ENCODE data around the gene LPO. TPM values are rescaled to one million over a fixed set of nuclear protein-coding genes. Genes with fewer than 3 reads are reported as not detected.
A peak's percentile ranks its signal among the peaks of the same experiment; 100 is the strongest.

LPO gene
- total RNA-seq, 2 donors from 2014 or later = not detected

- H3K27me3 ChIP-seq = peaks cover 5% of the 10 kb centered on the region
- H3K9ac ChIP-seq (ENCODE audit: low read depth in 2 of 2, low read length in 2 of 2) = no peak overlapping the region
- DNase-seq = no peak
- no peaks in the 10 kb centered on the region for H3K4me1 ChIP-seq
- intact Hi-C loops (cut with DNase I) = no loop called here
- H3K27ac ChIP-seq = no peak overlapping the region
- no peaks in the 10 kb centered on the region for H3K9me3 ChIP-seq
- H3K36me3 ChIP-seq = no peaks in the 10 kb centered on the region
- TF ChIP-seq, protein P1, sequence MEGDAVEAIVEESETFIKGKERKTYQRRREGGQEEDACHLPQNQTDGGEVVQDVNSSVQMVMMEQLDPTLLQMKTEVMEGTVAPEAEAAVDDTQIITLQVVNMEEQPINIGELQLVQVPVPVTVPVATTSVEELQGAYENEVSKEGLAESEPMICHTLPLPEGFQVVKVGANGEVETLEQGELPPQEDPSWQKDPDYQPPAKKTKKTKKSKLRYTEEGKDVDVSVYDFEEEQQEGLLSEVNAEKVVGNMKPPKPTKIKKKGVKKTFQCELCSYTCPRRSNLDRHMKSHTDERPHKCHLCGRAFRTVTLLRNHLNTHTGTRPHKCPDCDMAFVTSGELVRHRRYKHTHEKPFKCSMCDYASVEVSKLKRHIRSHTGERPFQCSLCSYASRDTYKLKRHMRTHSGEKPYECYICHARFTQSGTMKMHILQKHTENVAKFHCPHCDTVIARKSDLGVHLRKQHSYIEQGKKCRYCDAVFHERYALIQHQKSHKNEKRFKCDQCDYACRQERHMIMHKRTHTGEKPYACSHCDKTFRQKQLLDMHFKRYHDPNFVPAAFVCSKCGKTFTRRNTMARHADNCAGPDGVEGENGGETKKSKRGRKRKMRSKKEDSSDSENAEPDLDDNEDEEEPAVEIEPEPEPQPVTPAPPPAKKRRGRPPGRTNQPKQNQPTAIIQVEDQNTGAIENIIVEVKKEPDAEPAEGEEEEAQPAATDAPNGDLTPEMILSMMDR (IDR thresholded peaks at IDR 0.05) = no peak
- H3K4me3 ChIP-seq = no peak overlapping the region
Observed at GRCh38 chr17:58276423-58276822, 38.0 kb downstream of the LPO start.

DNA sequence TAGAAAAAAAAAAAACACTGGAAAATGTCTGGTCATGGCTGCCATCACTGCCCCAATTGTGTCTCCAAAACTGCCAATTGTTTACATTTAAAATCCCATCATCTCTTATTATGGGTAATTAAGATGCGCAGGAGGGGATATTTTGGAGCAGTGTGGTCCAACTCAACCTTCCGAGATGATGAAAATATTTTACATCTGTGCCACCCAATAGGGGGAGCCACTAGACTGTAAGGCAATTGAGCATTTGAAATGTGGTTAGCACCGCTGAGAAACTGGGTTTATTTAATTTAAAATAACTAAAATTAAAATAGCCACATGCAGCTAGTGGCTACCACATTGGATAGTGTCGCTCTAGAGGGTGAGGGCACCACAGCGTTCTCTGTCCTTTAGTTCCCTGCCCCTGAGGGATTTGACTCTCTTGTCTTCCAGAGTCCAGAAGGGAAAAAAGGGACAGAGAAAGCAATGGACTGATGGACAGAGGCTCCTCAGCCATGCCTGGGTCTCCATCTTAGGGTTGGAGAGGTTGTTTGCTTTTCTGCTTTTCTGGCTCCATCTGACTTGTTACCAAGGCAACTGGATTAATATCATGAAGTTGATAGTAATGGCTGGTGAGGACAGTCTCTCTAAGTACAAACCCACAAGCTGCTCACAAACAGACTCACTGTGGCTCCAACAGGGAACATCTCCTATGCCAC is 38.9 kb downstream of the LPO start:
- no peaks in the 10 kb centered on the region for H3K9me3 ChIP-seq
- no peaks in the 10 kb centered on the region for H3K36me3 ChIP-seq
- TF ChIP-seq, protein P1 (IDR thresholded peaks at IDR 0.05) = no peak
- no peaks in the 10 kb centered on the region for H3K4me1 ChIP-seq
- intact Hi-C loops (cut with DNase I) = no loop called here
- H3K9ac ChIP-seq (ENCODE audit: low read depth in 2 of 2, low read length in 2 of 2) = no peak overlapping the region
- no peak for DNase-seq
- H3K4me3 ChIP-seq = no peak overlapping the region
- H3K27me3 ChIP-seq = peaks cover 5% of the 10 kb centered on the region
- H3K27ac ChIP-seq = no peak overlapping the region

DNA sequence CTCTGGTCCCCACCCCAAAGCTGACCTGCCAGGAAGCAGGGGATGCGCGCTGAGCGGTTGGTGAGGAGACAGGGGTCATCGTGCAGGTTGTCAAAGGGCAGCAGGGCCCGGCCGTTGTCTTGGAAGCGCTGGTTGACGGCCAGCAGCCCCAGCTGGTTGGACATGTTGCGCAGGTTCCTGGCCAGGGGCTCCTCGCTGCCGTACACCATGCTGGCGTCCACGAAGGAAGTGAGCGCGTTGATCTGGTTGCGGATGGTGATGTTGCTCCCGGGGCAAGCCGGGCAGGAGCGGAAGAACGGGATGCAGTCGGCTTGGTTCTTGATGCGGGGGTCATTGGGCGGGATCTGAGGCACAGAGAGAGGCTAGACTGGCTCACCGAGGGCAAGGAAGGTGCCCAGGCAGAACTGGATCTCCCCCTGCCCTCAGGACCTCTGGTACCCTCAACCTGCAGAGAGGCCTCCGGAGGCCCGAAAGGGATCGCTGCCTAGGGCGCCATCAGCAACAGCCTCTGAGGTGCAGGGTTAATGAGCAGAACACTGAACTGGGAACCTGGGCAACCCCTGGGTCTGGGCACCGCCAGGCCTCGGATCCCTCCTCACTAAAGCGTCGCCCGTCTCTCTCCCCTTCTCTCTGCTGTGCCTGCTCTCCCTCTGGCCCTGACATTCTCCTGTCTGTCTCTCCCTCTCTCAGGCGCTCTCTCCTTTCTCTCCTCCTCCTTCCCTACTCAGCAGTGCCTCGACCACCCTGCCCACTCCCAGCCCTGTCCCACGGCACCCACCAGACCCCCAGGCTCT is 39.6 kb downstream of the LPO start:
- H3K27me3 ChIP-seq = peaks cover 5% of the 10 kb centered on the region
- no peaks in the 10 kb centered on the region for H3K4me1 ChIP-seq
- intact Hi-C loops (cut with DNase I) = no loop called here
- H3K4me3 ChIP-seq = no peak overlapping the region
- H3K27ac ChIP-seq = no peak overlapping the region
- no peak overlapping the region for H3K9ac ChIP-seq (ENCODE audit: low read depth in 2 of 2, low read length in 2 of 2)
- H3K9me3 ChIP-seq = no peaks in the 10 kb centered on the region
- no peaks in the 10 kb centered on the region for H3K36me3 ChIP-seq
- TF ChIP-seq, protein P1 (IDR thresholded peaks at IDR 0.05) = no peak
- no peak for DNase-seq

DNA sequence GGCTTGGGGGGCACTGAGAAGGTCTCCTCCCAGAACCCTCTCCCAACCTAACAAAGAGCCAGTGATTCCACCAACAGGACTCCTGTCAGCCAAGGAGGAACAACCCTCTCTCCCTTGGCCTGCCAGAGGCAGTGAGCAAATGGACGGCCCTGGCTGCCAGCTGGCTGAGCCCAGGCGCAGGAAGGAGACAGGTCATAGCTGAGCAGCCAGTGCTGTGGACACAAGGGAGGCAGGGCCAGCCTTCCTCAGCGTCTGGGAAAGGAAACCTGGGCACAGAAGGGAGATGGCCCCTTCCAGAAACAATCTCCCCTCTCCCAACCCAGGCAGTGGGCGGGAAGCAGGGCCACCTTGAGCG is 40.3 kb downstream of the LPO start:
- Histone ChIP-seq H3K27me3 (peaks cover 5% of the 10 kb centered on the region), H3K9ac (ENCODE audit: low read depth in 2 of 2, low read length in 2 of 2) (no peak overlapping the region), H3K9me3 (no peaks in the 10 kb centered on the region), H3K27ac (no peak overlapping the region), H3K36me3 (no peaks in the 10 kb centered on the region), H3K4me1 (no peaks in the 10 kb centered on the region), H3K4me3 (no peak overlapping the region)
- DNase-seq = no peak
- intact Hi-C loops (cut with DNase I) = no loop called here
- TF ChIP-seq, protein P1 (IDR thresholded peaks at IDR 0.05) = no peak

- Histone ChIP-seq H3K27ac (no peak overlapping the region), H3K9me3 (no peaks in the 10 kb centered on the region), H3K4me3 (peak overlapping the region; percentile 7), H3K4me1 (no peaks in the 10 kb centered on the region), H3K9ac (ENCODE audit: low read depth in 2 of 2, low read length in 2 of 2) (no peak overlapping the region), H3K36me3 (no peaks in the 10 kb centered on the region), H3K27me3 (peaks cover 5% of the 10 kb centered on the region)
- intact Hi-C loops (cut with DNase I) = no loop called here
- DNase-seq = no peak
- TF ChIP-seq, protein P1 (IDR thresholded peaks at IDR 0.05) = no peak
Observed at GRCh38 chr17:58279016-58279711, 40.8 kb downstream of the LPO start.

Measured in colonic mucosa (tissue), 4 donors.